Activated CD4-positive, CD25-positive, alpha-beta regulatory T cell treated with anti-CD3 and anti-CD28 coated beads, Interleukin-2, amount 50 U/mL, for 72 hours (primary cell): ENCODE measurements around the gene RBFOX2.
"Not testable (repeated sequence)": the region's sequence is repeated elsewhere in the genome, so short reads cannot be mapped to it uniquely, and the experiment has no call there.

Source experiments
- DNase-seq: peaks from one replicate; pipeline ENCODE4 v3.0.0; 2021

The RBFOX2 gene

DNA sequence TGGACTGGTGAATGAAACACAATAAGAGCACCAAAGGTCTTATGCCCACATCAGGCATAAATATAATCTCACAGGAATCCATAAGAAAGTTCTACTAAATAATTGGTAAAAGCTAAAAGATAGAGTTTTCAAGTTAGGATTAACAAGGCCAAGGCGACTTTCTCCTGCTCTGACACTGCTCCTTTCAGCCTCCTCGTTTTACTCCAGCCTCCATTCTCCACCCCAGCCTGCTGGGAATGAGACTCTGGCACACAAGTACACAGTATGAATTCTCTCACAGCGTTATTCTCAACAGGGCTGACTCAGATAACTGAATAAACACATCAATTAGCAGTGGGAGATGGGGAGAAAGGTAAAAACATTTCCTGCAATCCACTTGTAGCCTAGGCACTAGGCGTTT is 216.0 kb downstream of the RBFOX2 start:
- no peak for DNase-seq

GRCh38 chr22:35811670-35812069 is 217.0 kb downstream of the RBFOX2 start:
- DNase-seq, result no peak

DNA sequence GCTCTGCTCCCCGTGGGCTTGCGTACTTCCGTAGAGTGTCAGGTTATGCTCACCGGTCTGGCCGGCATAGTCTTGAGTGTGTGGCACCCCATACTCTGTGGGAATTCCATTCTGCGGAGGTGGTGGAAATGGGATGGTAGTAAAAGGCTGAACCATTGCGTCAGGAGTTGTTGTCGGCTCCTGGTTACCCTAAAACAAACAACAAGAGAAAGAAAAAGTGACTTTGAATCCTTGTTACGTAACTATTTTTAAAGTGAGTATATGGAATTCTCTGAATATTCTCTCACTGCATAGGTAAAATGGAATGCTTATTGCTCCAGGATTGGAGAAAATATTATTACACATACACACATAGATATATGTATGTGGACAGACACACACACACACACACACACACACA is 218.8 kb downstream of the RBFOX2 start:
- DNase-seq, result no peak

DNA sequence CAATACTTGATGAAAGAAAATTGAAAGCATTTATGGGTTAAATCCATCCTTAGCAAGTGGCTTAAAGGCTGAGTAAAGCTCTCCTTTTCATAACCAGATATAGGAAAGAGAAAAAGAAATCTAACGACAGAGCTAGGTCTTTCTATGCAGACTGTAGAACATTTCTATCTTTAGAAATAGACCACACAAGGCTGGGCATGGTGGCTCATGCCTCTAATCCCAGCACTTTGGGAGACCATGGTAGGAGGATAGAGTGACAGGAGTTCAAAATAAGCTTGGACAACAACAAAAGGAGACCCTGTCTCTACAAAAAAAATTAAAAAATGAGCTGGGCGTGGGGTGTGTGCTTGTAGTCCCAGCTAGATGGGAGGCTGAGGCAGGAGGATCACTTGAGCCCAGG is 220.2 kb downstream of the RBFOX2 start:
- DNase-seq, result no peak

DNA sequence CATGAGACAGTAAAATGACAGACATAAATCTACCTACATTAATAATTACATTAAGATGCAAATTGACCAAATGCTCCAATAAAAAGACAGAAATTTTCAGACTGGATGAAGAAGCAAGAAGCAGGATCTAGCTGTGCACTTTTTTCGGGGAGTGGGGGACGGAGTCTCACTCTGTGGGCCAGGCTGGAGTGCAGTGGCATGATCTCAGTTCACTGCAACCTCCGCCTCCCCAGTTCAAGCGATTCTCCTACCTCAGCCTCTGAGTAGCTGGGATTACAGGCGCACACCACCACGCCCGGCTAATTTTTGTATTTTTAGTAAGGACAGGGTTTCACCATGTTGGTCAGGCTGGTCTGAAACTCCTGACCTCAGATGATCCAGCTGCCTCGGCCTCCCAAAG is 222.0 kb downstream of the RBFOX2 start:
- DNase-seq, result not testable (repeated sequence)

- no peak for DNase-seq
These were observed 223.2 kb downstream of the RBFOX2 start for GRCh38 chr22:35805466-35805865.

GRCh38 chr22:35804421-35804820 is 224.2 kb downstream of the RBFOX2 start:
- DNase-seq, result no peak

DNA sequence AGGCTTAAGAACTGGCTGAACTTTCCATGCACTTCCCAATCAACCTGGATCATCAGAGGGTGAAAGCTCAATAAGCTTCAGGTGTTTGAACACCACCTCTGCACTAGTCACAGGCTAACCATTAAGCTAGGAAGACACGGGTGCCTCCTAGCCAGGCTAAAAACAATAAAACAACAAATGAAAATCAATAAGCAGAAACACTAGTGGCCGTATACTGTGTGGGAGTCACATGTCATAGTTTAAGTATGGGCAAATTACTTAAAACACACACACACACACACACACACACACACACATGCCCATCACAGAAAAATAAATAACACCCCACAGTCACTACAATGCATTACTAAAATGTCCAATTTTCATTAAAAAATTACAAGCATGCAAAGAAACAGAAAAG is 225.7 kb downstream of the RBFOX2 start:
- no peak for DNase-seq

DNA sequence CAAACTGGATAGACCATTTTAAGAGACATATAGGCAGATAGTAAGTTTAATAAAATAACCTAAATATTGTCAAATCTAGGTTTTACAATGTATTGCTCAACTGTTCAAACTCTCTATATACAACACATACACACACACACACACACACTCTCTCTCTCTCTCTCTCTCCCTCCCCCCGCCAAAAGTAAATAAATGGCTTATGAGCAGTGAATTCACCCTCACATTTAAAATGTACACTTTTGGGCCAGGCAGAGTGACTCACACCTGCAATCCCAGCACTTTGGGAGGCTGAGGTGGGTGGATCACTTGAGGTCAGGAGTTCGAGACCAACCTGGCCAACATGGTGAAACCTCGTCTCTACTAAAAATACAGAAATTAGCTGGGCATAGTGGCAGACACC is 227.3 kb downstream of the RBFOX2 start:
- DNase-seq, result not testable (repeated sequence)

- DNase-seq, result no peak
These were observed 229.5 kb downstream of the RBFOX2 start for GRCh38 chr22:35799150-35799549.

DNA sequence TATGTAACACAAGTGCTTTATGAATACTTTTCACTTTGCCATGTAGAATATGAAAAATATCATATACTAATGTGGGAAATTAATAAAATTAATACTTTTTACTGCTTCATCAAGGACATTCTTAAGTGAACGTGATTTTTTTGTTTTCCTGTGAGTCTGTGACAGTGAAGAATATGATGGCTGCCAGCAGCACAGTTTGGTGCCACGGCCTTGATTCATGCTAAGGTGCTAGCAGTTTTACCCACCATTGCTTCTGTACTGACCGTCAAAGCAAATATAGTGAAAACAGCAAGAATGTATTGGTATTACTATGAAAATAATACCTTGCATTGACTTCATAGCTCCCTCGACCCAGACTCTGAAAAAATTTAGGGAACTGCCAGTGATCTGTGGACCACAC is 231.2 kb downstream of the RBFOX2 start:
- no peak for DNase-seq

- DNase-seq, result no peak
These were observed 233.1 kb downstream of the RBFOX2 start for GRCh38 chr22:35795476-35795875.

DNA sequence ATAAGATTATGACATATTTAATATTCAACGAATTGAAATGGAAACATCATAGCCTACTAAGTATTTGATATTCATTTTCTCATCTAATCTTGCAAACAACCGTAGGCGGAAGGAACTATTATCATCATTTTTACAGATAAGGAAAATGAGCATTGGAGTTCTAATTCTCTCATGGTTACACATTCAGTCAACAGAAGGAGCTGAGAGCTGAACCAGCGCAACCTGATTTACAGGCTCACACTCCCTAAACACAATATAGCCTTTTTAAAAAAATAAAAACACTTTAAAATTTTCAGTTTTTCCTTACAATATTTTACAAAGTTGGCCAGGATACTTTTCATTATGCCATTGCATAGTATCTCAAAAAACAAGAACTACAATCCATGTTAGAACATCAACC is 236.1 kb downstream of the RBFOX2 start:
- DNase-seq, result no peak

- DNase-seq, result not testable (repeated sequence)
These were observed 236.8 kb downstream of the RBFOX2 start for GRCh38 chr22:35791788-35792187.

DNA sequence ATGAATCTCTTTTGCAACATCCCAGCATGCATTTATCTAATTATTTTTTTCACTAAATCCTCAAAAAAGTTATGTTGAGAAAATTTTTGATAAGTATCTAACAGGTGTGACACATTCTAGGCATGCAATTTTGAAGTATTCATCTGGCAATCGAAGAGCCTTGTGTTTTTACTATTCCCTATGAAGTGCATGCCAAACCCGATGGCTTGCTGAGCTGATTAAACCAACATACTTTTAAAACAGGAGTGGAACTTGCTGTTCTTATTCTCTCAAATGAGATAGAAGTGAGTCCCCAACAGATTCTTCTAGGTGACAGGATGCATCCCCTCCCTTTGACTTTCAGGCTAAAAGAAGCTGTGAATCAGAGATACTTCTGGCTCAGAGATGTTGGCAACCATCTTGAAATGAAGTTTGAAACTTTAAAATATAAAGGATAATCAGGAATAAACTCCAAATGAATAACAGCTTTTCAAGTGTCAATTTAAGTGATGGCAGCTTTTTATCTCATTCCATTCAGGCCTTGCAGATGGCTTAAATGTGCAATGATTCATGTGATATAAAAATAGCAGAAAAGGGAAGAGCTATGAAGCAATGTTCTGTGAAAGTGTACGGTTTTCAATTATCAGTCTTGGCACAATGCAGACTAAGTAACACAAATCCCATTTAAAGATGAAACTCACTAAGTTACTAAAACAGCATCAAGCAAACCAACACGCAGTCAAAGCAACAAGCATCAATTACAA is 243.3 kb downstream of the RBFOX2 start:
- DNase-seq, result no peak

GRCh38 chr22:35784633-35785032 is 244.0 kb downstream of the RBFOX2 start:
- no peak for DNase-seq

DNA sequence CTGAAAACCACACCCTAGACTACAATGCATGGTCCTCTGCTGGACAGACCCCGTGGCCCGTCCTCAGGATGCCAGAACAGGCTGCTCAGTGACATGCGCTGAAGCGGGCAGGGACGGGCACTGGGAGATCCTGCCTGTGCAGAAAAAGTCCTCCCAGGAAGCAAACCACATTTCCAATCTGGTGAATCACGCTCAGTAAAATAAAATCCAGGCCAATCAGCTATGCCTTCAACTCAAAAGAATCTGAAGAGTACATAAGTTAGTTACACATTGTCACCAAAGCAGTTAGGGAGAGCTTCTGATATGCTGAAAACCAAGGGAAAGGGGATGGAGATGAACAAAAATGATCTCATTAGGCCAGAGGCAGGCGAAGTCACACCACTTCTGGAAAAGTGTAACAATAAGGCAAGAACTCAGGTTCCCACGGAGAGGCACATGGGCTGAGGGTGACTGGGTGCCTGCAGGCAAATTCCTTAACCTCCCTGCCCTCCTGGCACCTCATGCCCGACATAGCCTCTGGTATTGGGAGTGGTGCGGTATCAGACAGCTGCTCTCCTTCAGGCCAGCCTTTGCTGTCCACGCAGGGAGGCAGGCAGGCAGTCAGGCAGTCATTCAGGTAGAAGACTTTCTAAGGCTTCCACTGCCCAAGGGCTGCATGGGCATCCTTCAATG is 244.5 kb downstream of the RBFOX2 start:
- DNase-seq, result no peak

DNA sequence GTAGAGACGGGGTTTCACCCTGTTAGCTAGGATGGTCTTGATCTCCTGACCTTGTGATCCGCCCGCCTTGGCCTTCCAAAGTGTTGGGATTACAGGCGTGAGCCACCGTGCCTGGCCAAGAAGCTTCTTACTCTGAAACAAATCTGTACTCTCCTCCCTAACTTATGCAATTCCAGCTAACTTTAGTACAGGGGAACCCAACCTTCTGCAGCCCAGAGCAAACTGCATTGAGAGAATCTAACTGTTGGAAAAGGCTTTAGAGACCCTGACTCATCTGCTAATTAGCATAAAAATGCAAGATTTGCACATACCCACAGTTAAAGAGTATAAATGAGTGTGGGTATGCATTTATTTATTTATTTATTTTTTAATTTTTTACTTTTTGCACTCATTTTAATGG is 246.1 kb downstream of the RBFOX2 start:
- no peak for DNase-seq

DNA sequence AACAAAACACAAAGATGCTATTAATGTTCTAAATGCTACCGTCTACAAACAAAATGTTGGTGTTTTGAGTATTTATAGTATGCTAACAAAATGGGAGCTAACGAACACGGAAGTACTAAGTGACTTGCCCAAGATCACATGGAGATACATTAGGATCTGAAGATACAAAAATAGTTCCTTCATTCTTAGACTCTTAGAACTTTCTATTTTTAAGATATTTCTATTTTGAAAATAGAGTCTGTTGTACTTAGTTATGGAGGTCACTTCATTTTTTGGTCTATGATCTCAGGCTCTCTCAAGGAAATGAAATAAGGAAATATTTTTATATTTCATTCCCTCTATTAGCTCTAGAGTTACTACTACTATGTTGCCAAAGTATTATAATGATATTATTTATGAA is 246.7 kb downstream of the RBFOX2 start:
- DNase-seq, result no peak

DNA sequence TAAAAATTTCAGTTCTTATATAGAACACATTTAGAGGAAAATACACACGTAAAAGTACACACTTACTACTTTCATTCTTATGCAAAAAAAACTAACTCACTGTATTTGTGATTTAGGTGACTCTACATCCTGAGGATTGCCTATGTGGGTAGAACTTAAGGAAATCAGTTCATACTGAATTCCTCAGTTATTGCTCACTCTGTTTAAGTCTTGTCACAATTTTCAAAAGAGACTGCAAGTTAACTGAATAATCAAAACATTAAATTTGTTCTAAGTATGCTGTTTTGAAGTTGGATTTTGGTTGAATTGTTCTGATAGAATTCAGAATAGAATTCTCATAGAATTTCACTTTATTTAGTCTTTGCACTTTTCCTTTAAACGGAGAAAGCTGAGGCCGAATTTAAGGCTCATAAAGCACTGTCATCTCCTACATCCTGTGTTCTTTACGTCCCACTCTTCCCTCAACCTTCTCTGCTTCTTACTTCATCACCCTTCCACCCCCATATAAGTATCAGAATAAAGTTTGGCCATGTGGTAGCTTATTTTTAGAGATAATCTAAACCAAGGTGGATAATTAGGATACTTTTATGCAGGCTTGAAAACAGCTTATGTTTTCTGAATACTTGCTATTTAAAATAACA is 251.2 kb downstream of the RBFOX2 start:
- DNase-seq, result no peak

DNA sequence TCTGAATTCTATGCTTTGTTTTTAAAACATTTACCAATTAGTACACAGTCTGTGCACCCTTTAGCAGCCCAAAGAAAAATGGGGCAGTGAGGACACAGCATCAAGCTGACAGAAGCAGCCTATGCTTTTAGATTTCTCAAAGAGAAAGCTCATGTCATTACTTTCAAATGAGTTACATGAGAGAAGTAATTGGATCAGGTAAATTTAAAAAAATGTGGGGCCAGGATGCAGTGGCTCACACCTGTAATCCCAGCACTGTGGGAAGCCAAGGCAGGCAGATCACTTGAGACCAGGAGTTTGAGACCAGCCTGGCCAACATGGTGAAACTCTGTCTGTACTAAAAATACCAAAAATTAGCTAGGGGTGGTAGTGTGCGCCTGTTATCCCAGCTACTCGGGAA is 253.3 kb downstream of the RBFOX2 start:
- DNase-seq, result no peak

DNA sequence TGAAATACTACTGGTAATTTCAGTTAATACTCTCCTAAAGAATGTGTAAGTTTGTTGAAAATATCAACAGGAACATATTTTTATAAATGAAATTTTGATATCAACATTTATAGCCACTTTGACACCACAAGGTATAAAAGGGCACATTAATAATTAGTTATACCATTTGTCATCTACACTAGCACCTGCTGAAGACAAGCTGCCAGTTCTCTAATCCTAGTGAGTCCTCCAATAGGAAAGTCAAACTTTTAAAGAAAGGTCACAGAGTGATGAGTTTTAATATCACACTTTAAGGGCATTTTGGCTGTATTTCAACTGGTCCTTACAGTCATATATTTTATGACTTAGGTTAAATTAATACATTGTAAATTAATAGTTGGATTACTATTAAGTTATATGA is 258.6 kb downstream of the RBFOX2 start:
- DNase-seq, result no peak

DNA sequence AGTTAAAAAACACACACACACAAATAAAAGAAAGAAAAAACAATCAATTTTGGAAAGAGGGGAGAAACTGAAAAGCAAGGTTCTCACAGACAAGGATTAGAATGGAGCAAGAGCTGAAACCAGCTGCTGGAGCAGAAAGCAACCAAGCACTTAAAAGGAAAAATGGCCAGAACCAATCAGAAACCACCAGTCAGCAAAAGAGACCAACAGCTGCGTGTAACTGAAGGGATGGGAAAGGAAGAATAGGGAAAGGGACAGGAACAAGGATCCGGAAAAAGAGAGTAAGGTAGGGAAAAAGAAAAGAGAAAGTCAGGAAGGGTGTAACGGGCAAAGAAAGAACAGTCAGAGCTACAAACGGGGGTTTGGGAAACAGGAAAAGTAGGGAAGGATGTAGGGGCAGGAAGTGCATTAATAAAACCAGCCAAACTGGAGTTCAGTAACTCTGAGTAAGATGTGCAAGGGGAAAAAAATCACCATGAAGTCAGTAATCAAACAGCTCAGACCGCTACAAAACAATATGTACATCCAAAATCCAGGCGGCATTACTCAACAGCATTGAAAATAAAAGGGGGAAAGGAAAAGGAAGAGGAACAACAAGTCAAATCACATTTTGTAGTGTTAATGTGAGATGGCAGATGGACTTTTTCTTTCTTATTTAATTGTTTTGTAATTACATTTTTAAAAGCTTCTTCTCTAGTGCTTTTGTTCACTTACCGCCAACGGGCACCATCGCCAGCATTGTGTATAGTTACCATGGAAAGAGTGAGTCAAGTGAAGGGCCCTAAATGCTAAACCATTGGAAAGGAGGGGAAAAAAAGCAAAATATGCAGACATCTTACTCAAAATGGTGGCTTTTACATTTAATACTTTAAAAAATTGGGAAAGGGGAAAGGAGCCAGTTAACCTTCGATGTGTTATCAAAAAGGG is 261.7 kb downstream of the RBFOX2 start:
- no peak for DNase-seq
